Adrenal gland (tissue), 5 donors: ENCODE data around the gene IFIT1B.

Source experiments
- POLR2A ChIP-seq, 2 donors: fragments of 450-650 bp; IDR thresholded peaks; one replicate each; pipeline ENCODE4 v1.6.1; 2017; ENCODE audit warnings: antibody characterized with exemption in 2 of 2, mild to moderate bottlenecking in 2 of 2, moderate library complexity in 1 of 2
- TF ChIP-seq, protein P1 (sequence below), 6 experiments: fragments of 450-650 bp in 4 of 6; fragments of 200-600 bp in 2 of 6; sonication (generic) in 1 of 6; IDR thresholded peaks; 1 replicate in 5 of 6; 2 replicates in 1 of 6; pipeline versions ENCODE4 v1.5.1 to v1.8.0; 2016 to 2021; ENCODE audit warnings: antibody characterized with exemption in 6 of 6, mild to moderate bottlenecking in 2 of 6, moderate library complexity in 1 of 6
- donor health status: DM: no; HTN: no; CAD: no.

DNA sequence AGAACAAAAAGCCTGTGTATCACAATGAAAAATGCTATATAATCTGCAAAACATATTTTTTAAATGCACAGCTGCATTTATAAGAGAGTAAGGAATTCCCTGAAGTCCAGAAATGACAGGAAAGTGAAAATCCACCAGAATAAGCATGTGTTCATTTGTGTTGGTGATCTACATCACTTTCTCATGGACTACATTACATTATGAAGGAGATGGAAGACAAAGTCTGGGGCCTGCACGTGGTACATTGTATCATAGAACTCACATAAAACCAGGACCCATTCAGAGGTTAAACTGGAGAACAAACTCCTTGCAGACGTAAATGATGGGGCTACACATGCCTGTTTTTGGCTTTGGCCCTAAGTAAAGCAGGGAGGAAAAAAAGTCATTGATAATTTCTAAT is 33.7 kb upstream of the IFIT1B start:
- TF ChIP-seq, protein P1, sequence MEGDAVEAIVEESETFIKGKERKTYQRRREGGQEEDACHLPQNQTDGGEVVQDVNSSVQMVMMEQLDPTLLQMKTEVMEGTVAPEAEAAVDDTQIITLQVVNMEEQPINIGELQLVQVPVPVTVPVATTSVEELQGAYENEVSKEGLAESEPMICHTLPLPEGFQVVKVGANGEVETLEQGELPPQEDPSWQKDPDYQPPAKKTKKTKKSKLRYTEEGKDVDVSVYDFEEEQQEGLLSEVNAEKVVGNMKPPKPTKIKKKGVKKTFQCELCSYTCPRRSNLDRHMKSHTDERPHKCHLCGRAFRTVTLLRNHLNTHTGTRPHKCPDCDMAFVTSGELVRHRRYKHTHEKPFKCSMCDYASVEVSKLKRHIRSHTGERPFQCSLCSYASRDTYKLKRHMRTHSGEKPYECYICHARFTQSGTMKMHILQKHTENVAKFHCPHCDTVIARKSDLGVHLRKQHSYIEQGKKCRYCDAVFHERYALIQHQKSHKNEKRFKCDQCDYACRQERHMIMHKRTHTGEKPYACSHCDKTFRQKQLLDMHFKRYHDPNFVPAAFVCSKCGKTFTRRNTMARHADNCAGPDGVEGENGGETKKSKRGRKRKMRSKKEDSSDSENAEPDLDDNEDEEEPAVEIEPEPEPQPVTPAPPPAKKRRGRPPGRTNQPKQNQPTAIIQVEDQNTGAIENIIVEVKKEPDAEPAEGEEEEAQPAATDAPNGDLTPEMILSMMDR (IDR thresholded peaks at IDR 0.05), result no peak
- TF ChIP-seq POLR2A (IDR thresholded peaks at IDR 0.05), result no peak
